AG09319 (cell line): ENCODE data around the gene SCN4B.
"Not testable (repeated sequence)": the region's sequence is repeated elsewhere in the genome, so short reads cannot be mapped to it uniquely, and the experiment has no call there.

Experiments
- DNase-seq: peaks from one replicate; pipeline ENCODE4 v3.0.0-alpha.2; 2010; ENCODE audit warnings: low read depth; ENCODE audit errors: extremely low read depth
- TF ChIP-seq, protein P1 (sequence below): IDR thresholded peaks from 2 replicates; pipeline ENCODE4 v1.5.1; 2011; ENCODE audit warnings: low read depth, mild to moderate bottlenecking, inconsistent platforms, low read length, moderate library complexity

SCN4B gene

DNA sequence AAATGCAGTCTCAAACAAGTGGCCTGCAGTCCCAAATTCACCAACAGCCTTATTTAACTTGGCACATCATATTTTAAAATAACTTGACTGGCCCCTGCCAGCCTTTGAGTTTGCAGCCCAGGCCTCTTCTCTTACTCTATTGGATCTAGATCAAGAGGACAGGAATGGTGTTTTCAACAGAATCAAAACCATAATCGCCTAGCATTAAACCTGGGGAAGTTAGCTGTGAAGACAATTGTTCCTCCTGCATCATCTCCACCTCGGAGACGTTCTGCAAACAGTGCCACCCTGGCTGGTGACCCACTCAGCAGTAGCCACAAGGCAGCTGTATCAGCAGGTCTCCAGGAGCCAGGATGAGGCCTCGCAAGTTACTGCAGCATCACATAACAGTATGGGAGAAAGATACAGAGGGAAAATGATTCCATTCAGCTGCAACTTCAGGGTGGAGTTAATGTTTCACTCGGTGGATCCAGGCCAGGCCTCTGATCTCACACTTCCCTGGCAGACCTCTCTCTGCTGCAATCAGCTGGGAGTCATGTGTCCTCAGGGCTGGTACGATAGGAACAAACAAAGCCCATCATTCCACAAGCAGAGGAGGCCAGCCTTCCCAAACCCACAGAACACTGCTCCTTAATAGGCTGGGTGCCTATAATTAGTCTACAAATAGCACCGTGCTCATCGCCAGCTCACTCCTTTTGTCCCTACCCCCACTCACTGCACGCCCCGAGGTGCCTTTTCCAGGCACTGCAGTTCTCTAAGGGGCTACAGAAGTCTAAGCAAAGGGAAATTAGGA is 42.4 kb upstream of the SCN4B start:
- TF ChIP-seq, protein P1, sequence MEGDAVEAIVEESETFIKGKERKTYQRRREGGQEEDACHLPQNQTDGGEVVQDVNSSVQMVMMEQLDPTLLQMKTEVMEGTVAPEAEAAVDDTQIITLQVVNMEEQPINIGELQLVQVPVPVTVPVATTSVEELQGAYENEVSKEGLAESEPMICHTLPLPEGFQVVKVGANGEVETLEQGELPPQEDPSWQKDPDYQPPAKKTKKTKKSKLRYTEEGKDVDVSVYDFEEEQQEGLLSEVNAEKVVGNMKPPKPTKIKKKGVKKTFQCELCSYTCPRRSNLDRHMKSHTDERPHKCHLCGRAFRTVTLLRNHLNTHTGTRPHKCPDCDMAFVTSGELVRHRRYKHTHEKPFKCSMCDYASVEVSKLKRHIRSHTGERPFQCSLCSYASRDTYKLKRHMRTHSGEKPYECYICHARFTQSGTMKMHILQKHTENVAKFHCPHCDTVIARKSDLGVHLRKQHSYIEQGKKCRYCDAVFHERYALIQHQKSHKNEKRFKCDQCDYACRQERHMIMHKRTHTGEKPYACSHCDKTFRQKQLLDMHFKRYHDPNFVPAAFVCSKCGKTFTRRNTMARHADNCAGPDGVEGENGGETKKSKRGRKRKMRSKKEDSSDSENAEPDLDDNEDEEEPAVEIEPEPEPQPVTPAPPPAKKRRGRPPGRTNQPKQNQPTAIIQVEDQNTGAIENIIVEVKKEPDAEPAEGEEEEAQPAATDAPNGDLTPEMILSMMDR, result no peak
- peak; percentile 66 for DNase-seq

DNA sequence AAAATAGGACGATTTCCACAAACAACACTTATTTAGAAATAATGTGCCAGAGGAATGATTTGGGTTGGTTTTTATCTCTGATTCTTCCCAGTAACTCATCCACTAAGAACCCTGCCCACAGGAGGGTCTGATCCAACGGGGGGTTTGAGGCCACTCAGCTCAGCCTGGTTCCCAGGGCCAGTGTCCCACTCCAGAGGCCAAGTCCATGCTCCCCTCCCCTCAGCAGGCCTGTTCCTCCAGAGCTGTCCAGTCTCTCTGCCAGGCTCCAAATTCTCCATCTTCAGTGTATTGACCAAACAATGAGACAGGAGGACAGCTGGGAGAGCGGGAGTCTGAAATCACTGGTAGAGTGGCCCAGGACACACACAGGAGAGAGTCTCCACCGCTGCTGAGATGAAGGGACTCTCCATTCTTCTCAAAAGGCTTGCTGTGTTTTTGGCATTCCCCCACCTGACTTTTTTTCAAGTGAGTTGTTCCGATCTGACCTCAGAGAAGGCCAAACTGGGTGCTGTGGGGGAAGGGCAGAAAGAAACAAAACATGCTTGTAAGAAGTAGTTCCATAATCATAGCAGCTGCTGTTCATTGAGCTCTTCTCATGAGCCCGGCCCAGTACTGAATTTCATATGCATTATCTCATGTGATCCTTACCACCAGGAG is 41.4 kb upstream of the SCN4B start:
- TF ChIP-seq, protein P1, result no peak
- no peak for DNase-seq

DNA sequence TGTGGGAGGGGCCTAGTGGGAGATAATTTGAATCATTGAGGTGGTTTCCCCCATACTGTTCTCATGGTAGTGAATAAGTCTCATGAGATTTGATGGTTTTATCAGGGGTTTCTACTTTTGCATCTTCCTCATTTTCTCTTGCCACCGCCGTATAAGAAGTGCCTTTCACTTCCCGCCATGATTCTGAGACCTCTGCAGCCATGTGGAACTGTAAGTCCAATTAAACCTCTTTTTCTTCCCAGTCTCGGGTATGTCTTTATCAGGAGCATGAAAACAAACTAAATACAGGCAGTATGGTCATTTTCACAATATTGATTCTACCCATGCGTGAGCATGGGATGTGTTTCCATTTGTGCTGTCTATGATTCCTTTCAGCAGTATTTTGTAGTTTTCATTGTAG is 40.2 kb upstream of the SCN4B start:
- DNase-seq, result not testable (repeated sequence)

DNA sequence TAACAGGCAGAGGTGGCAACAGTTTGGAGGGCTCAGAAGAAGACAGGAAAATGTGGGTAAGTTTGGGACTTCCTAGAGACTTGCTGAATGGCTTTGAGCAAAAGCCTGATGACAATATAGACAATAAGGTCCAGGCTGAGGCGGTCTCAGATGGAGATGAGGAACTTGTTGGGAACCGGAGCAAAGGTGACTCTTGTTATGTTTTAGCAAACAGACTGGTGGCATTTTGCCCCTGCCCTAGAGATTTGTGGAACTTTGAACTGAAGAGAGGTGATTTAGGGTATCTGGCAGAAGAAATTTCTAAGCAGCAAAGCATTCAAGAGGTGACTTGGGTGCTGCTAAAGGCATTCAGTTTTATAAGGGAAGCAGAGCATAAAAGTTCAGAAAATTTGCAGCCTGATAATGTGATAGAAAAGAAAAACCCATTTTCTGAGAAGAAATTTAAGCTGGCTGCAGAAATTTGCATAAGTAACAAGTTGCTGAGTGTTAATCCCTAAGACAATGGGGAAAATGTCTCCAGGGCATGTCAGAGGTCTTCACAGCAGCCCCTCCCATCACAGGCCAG is 38.4 kb upstream of the SCN4B start:
- DNase-seq, result not testable (repeated sequence)

DNA sequence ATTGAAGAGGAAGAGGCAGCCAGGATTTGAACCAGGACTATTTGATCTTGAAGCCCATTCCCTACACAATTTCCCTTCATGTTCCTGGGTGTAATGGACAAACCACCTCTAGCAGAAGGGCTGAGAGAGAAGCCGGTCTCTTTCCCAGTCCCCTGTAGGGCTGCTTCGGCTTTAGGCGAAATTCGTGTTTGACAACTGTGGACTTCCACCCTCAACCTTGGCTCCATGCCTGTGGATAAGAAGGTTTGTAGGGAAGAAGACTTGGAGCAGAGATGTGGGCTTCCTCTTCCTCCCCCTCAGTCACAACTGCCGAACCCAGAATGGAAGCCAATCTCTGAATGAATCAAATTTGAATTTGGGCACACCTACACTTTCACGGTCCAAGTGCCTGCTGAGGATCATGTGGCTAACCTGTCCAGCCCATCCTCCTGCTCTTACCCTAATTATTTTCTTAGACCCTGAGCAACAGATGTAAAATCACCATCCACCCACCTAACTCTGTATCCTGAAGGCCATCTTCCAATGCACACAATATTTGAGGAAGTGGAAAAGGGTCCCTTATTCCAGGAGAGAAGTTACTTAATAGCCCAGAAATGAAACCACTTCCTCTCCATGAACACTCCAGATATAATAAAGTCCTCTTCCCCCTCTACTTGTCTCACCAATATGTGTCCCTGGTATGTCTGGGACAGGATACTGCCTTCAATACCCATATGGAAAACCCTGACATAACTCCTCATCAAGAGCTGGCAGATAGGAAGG is 33.9 kb upstream of the SCN4B start:
- DNase-seq, result no peak
- TF ChIP-seq, protein P1, result no peak

DNA sequence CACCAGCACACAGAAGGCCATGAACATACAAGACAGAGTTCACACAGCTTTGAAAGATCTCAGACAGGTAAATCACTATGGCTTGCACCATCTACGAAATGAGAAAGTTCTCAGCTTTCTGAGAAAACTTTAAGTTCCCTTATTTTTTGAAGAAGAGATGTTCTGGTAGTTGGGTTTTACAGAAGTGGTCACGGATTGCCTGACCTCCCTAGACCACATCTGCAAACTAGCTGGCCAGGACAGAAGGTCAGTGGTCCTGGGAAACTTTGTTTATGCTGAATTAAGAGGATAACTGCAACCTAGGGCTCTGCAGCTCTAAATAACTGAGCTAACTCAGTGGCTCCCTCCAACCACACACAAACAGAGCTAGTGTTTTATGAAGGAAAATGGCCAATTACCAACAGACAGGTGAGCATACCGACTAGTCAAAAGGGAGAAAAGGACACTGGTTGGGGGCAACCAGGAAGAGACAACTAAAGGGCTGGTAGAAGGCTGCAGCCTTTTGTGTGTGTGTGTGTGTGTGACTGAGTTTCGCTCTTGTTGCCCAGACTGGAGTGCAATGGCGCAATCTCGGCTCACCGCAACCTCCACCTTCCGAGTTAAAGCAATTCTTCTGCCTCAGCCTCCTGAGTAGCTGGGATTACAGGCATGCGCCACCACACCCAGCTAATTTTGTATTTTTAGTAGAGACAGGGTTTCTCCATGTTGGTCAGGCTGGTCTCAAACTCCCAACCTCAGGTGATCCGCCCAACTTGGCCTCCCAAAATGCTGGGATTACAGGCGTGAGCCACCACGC is 32.4 kb upstream of the SCN4B start:
- DNase-seq, result no peak
- TF ChIP-seq, protein P1, result no peak

DNA sequence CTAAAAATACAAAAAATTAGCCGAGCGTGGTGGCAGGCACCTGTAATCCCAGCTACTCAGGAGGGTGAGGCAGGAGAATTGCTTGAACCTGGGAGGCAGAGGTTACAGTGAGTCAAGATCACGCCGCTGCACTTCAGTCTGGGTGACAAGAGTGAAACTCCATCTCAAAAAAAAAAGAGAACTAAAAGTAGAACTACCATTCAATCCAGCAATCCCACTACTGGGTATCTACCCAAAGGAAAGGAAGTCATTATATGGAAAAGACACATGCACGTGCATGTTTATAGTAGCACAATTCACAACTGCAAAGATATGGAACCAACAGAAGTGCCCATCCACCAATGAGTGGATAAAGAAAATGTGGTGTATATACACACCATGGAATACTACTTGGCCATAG is 31.1 kb upstream of the SCN4B start:
- DNase-seq, result not testable (repeated sequence)

DNA sequence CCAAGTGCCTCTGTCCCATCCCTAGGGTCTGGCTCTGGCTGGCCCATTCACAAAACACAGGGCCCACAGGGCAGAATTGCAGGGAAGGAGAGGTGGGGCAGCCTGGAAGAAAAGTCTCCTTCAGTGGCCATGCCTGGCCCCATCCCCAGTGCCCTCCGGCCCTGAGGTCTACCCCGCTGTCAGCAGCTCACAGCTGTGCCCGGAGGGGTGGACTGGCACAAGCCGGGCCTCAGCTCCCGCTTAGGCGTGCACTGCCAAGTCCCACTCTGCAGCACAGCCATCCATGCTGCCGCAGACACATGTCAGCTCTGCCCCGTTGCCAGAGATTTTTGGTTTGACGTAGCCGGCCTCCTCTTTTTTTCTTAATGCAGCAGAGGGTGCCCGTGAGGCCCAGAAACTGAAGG is 27.7 kb upstream of the SCN4B start:
- no peak for DNase-seq
- TF ChIP-seq, protein P1, result no peak
